B cell (primary cell): ENCODE data around the gene TMC7. TPM values are rescaled to one million over a fixed set of nuclear protein-coding genes. Genes with fewer than 3 reads are reported as not detected.

Experiments
- ATAC-seq: fragments of 200-7000 bp; cut with Tn5 transposase; one replicate; pipeline ENCODE4 v1.10.0; 2021; ENCODE audit warnings: low read depth, mild to moderate bottlenecking, moderate number of reproducible peaks, moderate library complexity
- CTCF ChIA-PET: fragments of 350-600 bp; sonication (Branson Sonifier 250); formaldehyde crosslinking; loops from one replicate; lab custom pipeline; 2021; ENCODE audit warnings: antibody characterized with exemption, inconsistent platforms; lab: Charles Lee
- POLR2A ChIA-PET: fragments of 350-600 bp; sonication (Branson Sonifier 250); formaldehyde crosslinking; loops from one replicate; lab custom pipeline; 2021; ENCODE audit warnings: antibody characterized with exemption; lab: Charles Lee
- DNase-seq: peaks from one replicate; pipeline ENCODE4 v3.0.0; 2013
- H2AFZ ChIP-seq: 2 replicates; pipeline ENCODE4 v1.6.1; 2012; ENCODE audit warnings: mild to moderate bottlenecking, low read depth, low read length; ENCODE audit not compliant: insufficient read depth, poor library complexity, severe bottlenecking
- H3K27ac ChIP-seq, 2 donors: 1 replicate in 1 of 2; 2 replicates in 1 of 2; pipeline ENCODE4 v1.5.1; 2012 to 2013; ENCODE audit warnings: low read length in 2 of 2, mild to moderate bottlenecking in 2 of 2, moderate library complexity in 1 of 2
- H3K27me3 ChIP-seq, 4 experiments: fragments of 200-600 bp in 1 of 4; sonication (generic) in 1 of 4; replicated peaks in 1 of 4; 1 replicate in 2 of 4; 2 replicates in 2 of 4; pipeline versions ENCODE4 v1.6.1 to v1.7.0; 2013 to 2016; ENCODE audit warnings: low read length in 3 of 4, mild to moderate bottlenecking in 2 of 4, mixed read lengths in 1 of 4, moderate library complexity in 1 of 4; ENCODE audit not compliant: insufficient read depth in 4 of 4, control insufficient read depth in 3 of 4; ENCODE audit errors: control extremely low read depth in 1 of 4
- H3K36me3 ChIP-seq, 2 experiments: replicated peaks in 1 of 2; 1 replicate in 1 of 2; 2 replicates in 1 of 2; pipeline versions ENCODE4 v1.6.1 to v1.7.1; 2013; ENCODE audit warnings: low read length in 1 of 2; ENCODE audit not compliant: insufficient read depth in 2 of 2, control insufficient read depth in 1 of 2; ENCODE audit errors: control extremely low read depth in 1 of 2, extremely low read depth in 1 of 2
- H3K4me1 ChIP-seq, 2 donors: fragments of 200-600 bp in 1 of 2; sonication (generic) in 1 of 2; 1 replicate in 1 of 2; 2 replicates in 1 of 2; pipeline versions ENCODE4 v1.5.1 to v1.6.1; 2013 to 2017; ENCODE audit warnings: low read length in 2 of 2; ENCODE audit not compliant: control insufficient read depth in 2 of 2, insufficient read depth in 2 of 2
- H3K4me2 ChIP-seq: replicated peaks from 2 replicates; pipeline ENCODE3; 2012; ENCODE audit warnings: mild to moderate bottlenecking, low read depth, low read length; ENCODE audit not compliant: poor library complexity, severe bottlenecking
- H3K4me3 ChIP-seq, 5 experiments: fragments of 200-600 bp in 1 of 5; sonication (generic) in 1 of 5; 1 replicate in 3 of 5; 2 replicates in 2 of 5; pipeline versions ENCODE4 v1.5.1 to v1.7.0; 2011 to 2016; ENCODE audit warnings: low read length in 4 of 5, mild to moderate bottlenecking in 4 of 5, low read depth in 2 of 5, control low read depth in 1 of 5, moderate library complexity in 1 of 5; ENCODE audit not compliant: insufficient read depth in 1 of 5; ENCODE audit errors: control extremely low read depth in 1 of 5, extremely low read depth in 1 of 5
- H3K79me2 ChIP-seq: fragments of 200-600 bp; sonication (generic); one replicate; pipeline ENCODE4 v1.6.0; 2016; ENCODE audit warnings: low read length; ENCODE audit not compliant: control insufficient read depth, insufficient read depth
- H3K9ac ChIP-seq: fragments of 200-600 bp; sonication (generic); 2 replicates; pipeline ENCODE4 v1.6.1; 2017; ENCODE audit warnings: mild to moderate bottlenecking, low read length, moderate library complexity
- H3K9me3 ChIP-seq, 3 donors: one replicate each; pipeline versions ENCODE4 v1.6.1 to v1.7.1; 2013; ENCODE audit warnings: low read length in 2 of 3; ENCODE audit not compliant: control insufficient read depth in 2 of 3, insufficient read depth in 1 of 3; ENCODE audit errors: control extremely low read depth in 1 of 3
- H4K20me1 ChIP-seq: 2 replicates; pipeline ENCODE4 v1.6.0; 2012; ENCODE audit warnings: mild to moderate bottlenecking, low read length; ENCODE audit not compliant: insufficient read depth, control insufficient read depth, poor library complexity, severe bottlenecking
- H3K27ac Mint-ChIP-seq: one replicate; pipeline ENCODE4 v1.8.0; 2021; ENCODE audit warnings: mixed read lengths
- H3K27me3 Mint-ChIP-seq: one replicate; pipeline ENCODE4 v1.8.0; 2021; ENCODE audit warnings: mixed read lengths
- H3K4me1 Mint-ChIP-seq: one replicate; pipeline ENCODE4 v1.8.0; 2021; ENCODE audit warnings: mixed read lengths
- H3K4me3 Mint-ChIP-seq: one replicate; pipeline ENCODE4 v1.8.0; 2021; ENCODE audit warnings: mixed read lengths
- H3K9me3 Mint-ChIP-seq: one replicate; pipeline ENCODE4 v1.8.0; 2022; ENCODE audit warnings: mixed read lengths; ENCODE audit not compliant: insufficient read depth
- EZH2 ChIP-seq: IDR thresholded peaks from 2 replicates; pipeline ENCODE4 v1.6.1; 2012; ENCODE audit warnings: borderline replicate concordance, low read depth, mild to moderate bottlenecking, moderate library complexity, low read length; ENCODE audit not compliant: insufficient read depth, poor library complexity, severe bottlenecking
- WGBS: methylation state at CpG from one replicate; pipeline ENCODE4 v1.1.5; 2013; ENCODE audit warnings: missing lambda C conversion rate; ENCODE audit not compliant: insufficient coverage; 5-methylcytosine and 5-hydroxymethylcytosine counted together
- intact Hi-C: fragments of 100-400 bp; cut with micrococcal nuclease; formaldehyde crosslinking; loops from one replicate; pipeline ENCODE4 v1.10.0; 2022
- polyA plus RNA-seq: library from polyadenylated mRNA; depleted of rRNA; stranded (reverse); fragments of >200 nt; gene quantifications from 2 replicates; pipeline ENCODE4 v1.2.3, GENCODE V29; 2012
- total RNA-seq, 2 donors: library from RNA; stranded (reverse); fragments of 120-200 nt in 1 of 2; gene quantifications; 1 replicate in 1 of 2; 2 replicates in 1 of 2; pipeline versions ENCODE4 v1.2.3 to v1.2.4, GENCODE V29; 2013 to 2022
- TF ChIP-seq, protein P1 (sequence below): fragments of 200-600 bp; IDR thresholded peaks from one replicate; pipeline ENCODE4 v1.8.0; 2022; ENCODE audit warnings: antibody characterized with exemption, mild to moderate bottlenecking

Gene TMC7
- total and polyA plus RNA-seq, 2 donors (not counting 1 experiment from before 2014, with no cell fraction given), result not detected

DNA sequence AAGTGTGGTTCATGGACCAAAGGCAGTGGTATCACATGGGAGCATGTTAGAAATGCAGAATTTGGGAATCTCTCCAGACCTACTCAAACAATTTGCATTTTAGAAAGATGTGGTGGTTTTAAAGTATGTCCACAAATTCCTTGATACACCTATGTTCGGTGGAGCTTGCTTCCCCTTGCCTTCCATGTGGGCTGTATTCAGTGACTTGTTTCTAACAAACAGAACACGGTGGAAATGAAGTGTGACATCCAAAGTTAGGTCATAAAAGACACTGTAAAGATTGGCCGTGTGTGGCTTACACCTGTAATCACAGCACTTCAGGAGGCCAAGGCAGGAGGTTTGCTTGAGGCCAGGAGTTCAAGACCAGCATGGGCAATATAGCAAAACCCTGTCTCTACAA is 100.4 kb downstream of the TMC7 start:
- Histone ChIP-seq H3K4me3 (no peak overlapping the region), H3K9me3 (peaks cover 0 to 5% (median 0%) of the 10 kb centered on the region in 3 donors), H3K4me1 (peaks cover 7 to 10% of the 10 kb centered on the region in 2 donors), H3K4me2 (no peak overlapping the region), H3K9ac (no peak overlapping the region), H3K27ac (no peak overlapping the region), H2AFZ (no peak overlapping the region), H3K36me3 (no peaks in the 10 kb centered on the region), H3K79me2 (no peaks in the 10 kb centered on the region), H3K27me3 (peaks cover 0 to 13% (median 8%) of the 10 kb centered on the region in 4 experiments), H4K20me1 (no peaks in the 10 kb centered on the region)
- DNase-seq, result no peak
- H3K27ac Mint-ChIP-seq, result no peak overlapping the region
- ChIA-PET CTCF (interaction anchor here (1.0 to 7.5 kb wide), 5 partner anchors 24 to 419 kb away, joined by 3 to 122 read pairs (median 7); no protein-coding TSS in a partner anchor), POLR2A (no interaction called here)
- peaks cover 4% of the 10 kb centered on the region for H3K27me3 Mint-ChIP-seq
- intact Hi-C loops, result no loop called here
- H3K4me3 Mint-ChIP-seq, result no peak overlapping the region
- no peaks in the 10 kb centered on the region for H3K9me3 Mint-ChIP-seq
- TF ChIP-seq EZH2, result no peak
- TF ChIP-seq, protein P1, sequence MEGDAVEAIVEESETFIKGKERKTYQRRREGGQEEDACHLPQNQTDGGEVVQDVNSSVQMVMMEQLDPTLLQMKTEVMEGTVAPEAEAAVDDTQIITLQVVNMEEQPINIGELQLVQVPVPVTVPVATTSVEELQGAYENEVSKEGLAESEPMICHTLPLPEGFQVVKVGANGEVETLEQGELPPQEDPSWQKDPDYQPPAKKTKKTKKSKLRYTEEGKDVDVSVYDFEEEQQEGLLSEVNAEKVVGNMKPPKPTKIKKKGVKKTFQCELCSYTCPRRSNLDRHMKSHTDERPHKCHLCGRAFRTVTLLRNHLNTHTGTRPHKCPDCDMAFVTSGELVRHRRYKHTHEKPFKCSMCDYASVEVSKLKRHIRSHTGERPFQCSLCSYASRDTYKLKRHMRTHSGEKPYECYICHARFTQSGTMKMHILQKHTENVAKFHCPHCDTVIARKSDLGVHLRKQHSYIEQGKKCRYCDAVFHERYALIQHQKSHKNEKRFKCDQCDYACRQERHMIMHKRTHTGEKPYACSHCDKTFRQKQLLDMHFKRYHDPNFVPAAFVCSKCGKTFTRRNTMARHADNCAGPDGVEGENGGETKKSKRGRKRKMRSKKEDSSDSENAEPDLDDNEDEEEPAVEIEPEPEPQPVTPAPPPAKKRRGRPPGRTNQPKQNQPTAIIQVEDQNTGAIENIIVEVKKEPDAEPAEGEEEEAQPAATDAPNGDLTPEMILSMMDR, result no peak
- no peak for ATAC-seq
- H3K4me1 Mint-ChIP-seq, result peaks cover 5% of the 10 kb centered on the region
- WGBS, result 80% methylated on average over 1 of the region's 3 CpGs

DNA sequence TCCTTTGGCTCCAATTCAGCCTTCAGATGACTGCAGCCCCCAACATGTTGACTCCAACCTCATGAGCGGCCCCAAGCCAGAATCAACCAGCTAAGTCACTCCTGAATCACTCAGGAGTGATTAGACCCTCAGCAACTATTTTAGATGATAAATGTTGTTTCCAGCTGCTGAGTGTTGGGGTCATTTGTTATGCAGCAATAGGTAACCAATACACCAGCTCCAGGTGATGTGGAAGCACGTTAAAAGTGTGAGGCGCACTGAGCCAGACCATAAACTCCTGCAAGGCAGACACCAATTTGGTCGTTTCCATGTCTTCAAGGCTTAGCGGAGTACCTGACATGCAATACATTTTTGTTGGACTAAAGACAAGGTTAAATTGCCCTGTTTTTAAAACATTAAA is 101.1 kb downstream of the TMC7 start:
- peaks cover 0 to 13% (median 8%) of the 10 kb centered on the region in 4 experiments for H3K27me3 ChIP-seq
- no peak overlapping the region for H3K4me3 ChIP-seq
- H3K4me2 ChIP-seq, result no peak overlapping the region
- no peak for ATAC-seq
- CTCF ChIA-PET, result interaction anchor here (0.6 to 7.5 kb wide), 14 partner anchors 11 to 1567 kb away, joined by 3 to 122 read pairs (median 5); partner anchors contain the start of gene COQ7
- H3K4me1 ChIP-seq, result peaks cover 7 to 10% of the 10 kb centered on the region in 2 donors
- Mint-ChIP-seq H3K4me3 (no peak overlapping the region), H3K9me3 (no peaks in the 10 kb centered on the region), H3K27me3 (peaks cover 4% of the 10 kb centered on the region), H3K27ac (no peak overlapping the region), H3K4me1 (peaks cover 5% of the 10 kb centered on the region)
- H3K9ac ChIP-seq, result no peak overlapping the region
- peaks cover 0 to 5% (median 0%) of the 10 kb centered on the region in 3 donors for H3K9me3 ChIP-seq
- no peak overlapping the region for H3K27ac ChIP-seq
- H2AFZ ChIP-seq, result no peak overlapping the region
- DNase-seq, result no peak
- TF ChIP-seq, protein P1, result no peak
- no peak for TF ChIP-seq EZH2
- H3K36me3 ChIP-seq, result no peaks in the 10 kb centered on the region
- POLR2A ChIA-PET, result no interaction called here
- no peaks in the 10 kb centered on the region for H3K79me2 ChIP-seq
- intact Hi-C loops, result no loop called here
- no peaks in the 10 kb centered on the region for H4K20me1 ChIP-seq
- 97% methylated on average over 3 of the region's 5 CpGs for WGBS
